ENCODE results near the gene DDX41. TPM values are rescaled to one million over a fixed set of nuclear protein-coding genes. Genes with fewer than 3 reads are reported as not detected.

Gene DDX41
- total RNA-seq, 2 donors from 2014 or later = 84.3 to 134 TPM

- intact Hi-C loops (cut with DNase I) = no loop called here
- DNase-seq = peak; percentile 71
- Histone ChIP-seq H3K27me3 (no peaks in the 10 kb centered on the region), H3K36me3 (no peaks in the 10 kb centered on the region), H3K27ac (peak overlapping the region; percentile 47), H3K9me3 (no peaks in the 10 kb centered on the region), H3K9ac (ENCODE audit: low read depth in 2 of 2, low read length in 2 of 2) (no peak overlapping the region), H3K4me3 (no peak overlapping the region), H3K4me1 (no peaks in the 10 kb centered on the region)
- no peak for TF ChIP-seq CTCF (IDR thresholded peaks at IDR 0.05)
Observed at GRCh38 chr5:177478711-177479646, 37.8 kb downstream of the DDX41 start.

GRCh38 chr5:177477701-177478477, 38.9 kb downstream of the DDX41 start:
- H3K9me3 ChIP-seq = no peaks in the 10 kb centered on the region
- intact Hi-C loops (cut with DNase I) = no loop called here
- H3K27ac ChIP-seq = no peak overlapping the region
- H3K4me3 ChIP-seq = no peak overlapping the region
- H3K9ac ChIP-seq (ENCODE audit: low read depth in 2 of 2, low read length in 2 of 2) = no peak overlapping the region
- no peak for DNase-seq
- no peaks in the 10 kb centered on the region for H3K4me1 ChIP-seq
- no peaks in the 10 kb centered on the region for H3K27me3 ChIP-seq
- no peak for TF ChIP-seq CTCF (IDR thresholded peaks at IDR 0.05)
- H3K36me3 ChIP-seq = no peaks in the 10 kb centered on the region

DNA sequence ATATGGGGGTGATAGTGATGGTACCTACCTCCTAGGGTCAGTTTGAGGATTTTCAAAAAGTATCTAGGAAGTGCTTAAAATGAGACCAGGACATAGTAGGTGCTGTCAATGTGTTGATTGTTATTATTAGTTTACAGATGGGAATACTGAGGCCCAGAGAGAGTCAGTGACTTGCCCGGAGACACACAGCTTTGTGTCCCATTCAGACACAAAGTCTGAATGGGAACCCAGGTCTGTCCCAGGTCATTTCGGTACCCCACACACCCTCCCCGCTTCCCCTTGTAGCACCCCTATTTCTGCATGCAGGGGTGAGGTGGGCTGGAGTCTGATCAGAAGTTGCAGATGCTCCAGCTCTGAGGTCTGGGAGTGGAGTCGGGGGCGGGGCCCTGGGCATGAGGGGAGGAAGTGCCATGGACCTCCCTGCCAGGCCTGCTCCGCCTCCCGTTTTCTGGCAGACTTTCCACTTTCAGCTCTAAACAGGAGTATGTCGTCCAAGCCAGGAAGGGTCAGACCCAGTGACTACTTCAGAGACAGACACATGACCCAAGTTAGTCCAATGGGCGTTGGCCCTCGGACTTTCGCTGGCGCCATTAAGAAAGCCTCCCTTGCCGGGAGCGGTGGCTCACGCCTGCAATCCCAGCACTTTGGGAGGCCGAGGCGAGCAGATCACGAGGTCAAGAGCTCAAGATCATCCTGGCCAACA, 40.1 kb downstream of the DDX41 start:
- intact Hi-C loops (cut with DNase I) = no loop called here
- no peak for DNase-seq

GRCh38 chr5:177475563-177476427, 41.0 kb downstream of the DDX41 start:
- no peak for TF ChIP-seq CTCF (IDR thresholded peaks at IDR 0.05)
- intact Hi-C loops (cut with DNase I) = no loop called here
- H3K4me1 ChIP-seq = peaks cover 9% of the 10 kb centered on the region
- no peak overlapping the region for H3K27ac ChIP-seq
- peaks cover 3% of the 10 kb centered on the region for H3K27me3 ChIP-seq
- H3K36me3 ChIP-seq = no peaks in the 10 kb centered on the region
- H3K4me3 ChIP-seq = no peak overlapping the region
- no peak for DNase-seq
- H3K9ac ChIP-seq (ENCODE audit: low read depth in 2 of 2, low read length in 2 of 2) = no peak overlapping the region
- no peaks in the 10 kb centered on the region for H3K9me3 ChIP-seq

More for the DNA sequence above, 40.1 kb downstream of the DDX41 start:
- peaks cover 9% of the 10 kb centered on the region for H3K4me1 ChIP-seq
- no peaks in the 10 kb centered on the region for H3K36me3 ChIP-seq
- H3K9ac ChIP-seq (ENCODE audit: low read depth in 2 of 2, low read length in 2 of 2) = no peak overlapping the region
- H3K9me3 ChIP-seq = no peaks in the 10 kb centered on the region
- H3K27ac ChIP-seq = no peak overlapping the region
- H3K27me3 ChIP-seq = peaks cover 3% of the 10 kb centered on the region
- no peak for TF ChIP-seq CTCF (IDR thresholded peaks at IDR 0.05)
- no peak overlapping the region for H3K4me3 ChIP-seq

All from colonic mucosa (tissue), 4 donors.